GM23338 (cell line): ENCODE measurements around the gene CWC15. TPM values are rescaled to one million over a fixed set of nuclear protein-coding genes. Genes with fewer than 3 reads are reported as not detected.

ENCODE experiments used
- ATAC-seq: fragments of 200-7000 bp; cut with Tn5 transposase; 3 replicates; pipeline ENCODE4 v1.9.1; 2020
- DNase-seq: peaks from one replicate; pipeline ENCODE4 v3.0.0-alpha.2; 2015; ENCODE audit warnings: low spot score
- H2AFZ ChIP-seq: fragments of 200-600 bp; sonication (generic); 2 replicates; pipeline ENCODE4 v1.8.0; 2016; ENCODE audit warnings: antibody characterized with exemption, mild to moderate bottlenecking, moderate library complexity
- H3F3A ChIP-seq: fragments of 200-600 bp; sonication (generic); replicated peaks from 2 replicates; pipeline ENCODE4 v1.8.0; 2017; ENCODE audit warnings: antibody characterized with exemption, mixed run types, low read depth
- H3K27ac ChIP-seq: fragments of 200-600 bp; sonication (generic); 2 replicates; pipeline ENCODE4 v1.6.1; 2016; ENCODE audit warnings: low read depth
- H3K27me3 ChIP-seq: fragments of 200-600 bp; sonication (generic); 2 replicates; pipeline ENCODE4 v1.8.0; 2016; ENCODE audit warnings: mild to moderate bottlenecking, mixed run types, moderate library complexity; ENCODE audit not compliant: insufficient read depth
- H3K36me3 ChIP-seq: fragments of 200-600 bp; sonication (generic); 2 replicates; pipeline ENCODE4 v1.8.0; 2016; ENCODE audit warnings: mild to moderate bottlenecking; ENCODE audit not compliant: insufficient read depth
- H3K4me1 ChIP-seq: fragments of 200-600 bp; sonication (generic); 2 replicates; pipeline ENCODE4 v1.8.0; 2016; ENCODE audit warnings: mild to moderate bottlenecking, moderate library complexity; ENCODE audit not compliant: insufficient read depth
- H3K4me2 ChIP-seq: fragments of 200-600 bp; sonication (generic); 2 replicates; pipeline ENCODE4 v1.7.1; 2017; ENCODE audit warnings: mixed run types
- H3K4me3 ChIP-seq: fragments of 200-600 bp; sonication (generic); 2 replicates; pipeline ENCODE4 v1.6.1; 2016; ENCODE audit warnings: mixed run types
- H3K79me2 ChIP-seq: fragments of 200-600 bp; sonication (generic); replicated peaks from 2 replicates; pipeline ENCODE4 v1.8.0; 2017; ENCODE audit warnings: mild to moderate bottlenecking; ENCODE audit not compliant: insufficient read depth
- H3K9me2 ChIP-seq: fragments of 200-600 bp; sonication (generic); 2 replicates; pipeline ENCODE4 v1.8.0; 2017; ENCODE audit not compliant: insufficient read depth
- H4K20me1 ChIP-seq: fragments of 200-600 bp; sonication (generic); replicated peaks from 2 replicates; pipeline ENCODE4 v1.8.0; 2017; ENCODE audit warnings: mild to moderate bottlenecking; ENCODE audit not compliant: insufficient read depth
- H3K27ac Mint-ChIP-seq: 2 replicates; pipeline ENCODE4 v1.8.0; 2020; ENCODE audit warnings: inconsistent platforms, mild to moderate bottlenecking, moderate library complexity, mixed read lengths
- H3K27me3 Mint-ChIP-seq: 3 replicates; pipeline ENCODE4 v1.8.0; 2022; ENCODE audit warnings: low read depth, mild to moderate bottlenecking, moderate library complexity, mixed read lengths, inconsistent platforms; ENCODE audit not compliant: insufficient read depth, poor library complexity
- H3K36me3 Mint-ChIP-seq: 3 replicates; pipeline ENCODE4 v1.8.0; 2021; ENCODE audit warnings: low read depth, mild to moderate bottlenecking, inconsistent platforms, moderate library complexity, mixed read lengths
- H3K4me1 Mint-ChIP-seq: 3 replicates; pipeline ENCODE4 v1.8.0; 2020; ENCODE audit warnings: mild to moderate bottlenecking, inconsistent platforms, mixed read lengths
- H3K4me3 Mint-ChIP-seq: 3 replicates; pipeline ENCODE4 v1.8.0; 2021; ENCODE audit warnings: moderate library complexity, mild to moderate bottlenecking, inconsistent platforms, mixed read lengths
- H3K9me3 Mint-ChIP-seq: 3 replicates; pipeline ENCODE4 v1.8.0; 2020; ENCODE audit warnings: moderate library complexity, mild to moderate bottlenecking, inconsistent platforms, mixed read lengths
- CREB1 ChIP-seq: fragments of 250-450 bp; sonication (Bioruptor Pico); IDR thresholded peaks from 2 replicates; pipeline ENCODE4 v1.5.0; 2020; ENCODE audit warnings: low read depth, mild to moderate bottlenecking, moderate library complexity
- EZH2 ChIP-seq: fragments of 200-600 bp; sonication (generic); IDR thresholded peaks from one replicate; pipeline ENCODE4 v1.8.0; 2017; ENCODE audit warnings: antibody characterized with exemption, mild to moderate bottlenecking, low read depth; ENCODE audit not compliant: unreplicated experiment
- EZH2phosphoT487 ChIP-seq: fragments of 200-600 bp; sonication (generic); IDR thresholded peaks from one replicate; pipeline ENCODE4 v1.8.1; 2018; ENCODE audit warnings: antibody characterized with exemption; ENCODE audit not compliant: unreplicated experiment
- JUNB ChIP-seq: IDR thresholded peaks from one replicate; pipeline ENCODE4 v1.6.1; 2016; ENCODE audit warnings: antibody characterized with exemption; ENCODE audit not compliant: unreplicated experiment
- NANOG ChIP-seq: IDR thresholded peaks from 2 replicates; pipeline ENCODE4 v1.6.1; 2016; ENCODE audit warnings: antibody characterized with exemption, borderline replicate concordance
- POLR2AphosphoS5 ChIP-seq: IDR thresholded peaks from 2 replicates; pipeline ENCODE4 v1.6.1; 2016; ENCODE audit warnings: antibody characterized with exemption, low read depth
- STAT1 ChIP-seq: IDR thresholded peaks from one replicate; pipeline ENCODE4 v1.6.1; 2016; ENCODE audit warnings: antibody characterized with exemption; ENCODE audit not compliant: unreplicated experiment
- ZNF114 ChIP-seq: fragments of 250-450 bp; sonication (Bioruptor Pico); IDR thresholded peaks from 2 replicates; pipeline ENCODE4 v1.5.0; 2020; ENCODE audit warnings: mild to moderate bottlenecking, moderate library complexity
- ZNF331 ChIP-seq: fragments of 250-450 bp; sonication (Bioruptor Pico); IDR thresholded peaks from 2 replicates; pipeline ENCODE4 v1.5.0; 2020; ENCODE audit warnings: low read depth, mild to moderate bottlenecking, moderate library complexity
- polyA plus RNA-seq: library from polyadenylated mRNA; unstranded; fragments of >200 nt; fragmentation: Nextera tagmentation; extraction: Ambion mirVana; gene quantifications from 2 replicates; pipeline ENCODE4 v1.2.1, GENCODE V29; 2016
- total RNA-seq: library from RNA; depleted of rRNA; stranded (reverse); fragments of >200 nt; shearing (Covaris generic); gene quantifications from 2 replicates; pipeline ENCODE4 v1.2.3, GENCODE V29; 2014
- TF ChIP-seq, protein P1 (sequence below): fragments of 250-450 bp; sonication (Bioruptor Pico); IDR thresholded peaks from 2 replicates; pipeline ENCODE4 v1.5.0; 2020; ENCODE audit warnings: mild to moderate bottlenecking, moderate library complexity
- TF ChIP-seq, protein P2 (sequence below): IDR thresholded peaks from 2 replicates; pipeline ENCODE4 v1.6.1; 2016; ENCODE audit warnings: antibody characterized with exemption
- TF ChIP-seq, protein P3 (sequence below), 2 experiments: fragments of 200-600 bp in 1 of 2; sonication (generic) in 1 of 2; conservative IDR thresholded peaks; 2 replicates each; pipeline versions ENCODE4 v1.5.1 to v1.6.1; 2016 to 2017; ENCODE audit warnings: antibody characterized with exemption in 2 of 2, low read depth in 2 of 2, mild to moderate bottlenecking in 2 of 2, moderate library complexity in 1 of 2
- TF ChIP-seq, protein P4 (sequence below): IDR thresholded peaks from one replicate; pipeline ENCODE4 v1.6.1; 2018; ENCODE audit warnings: antibody characterized with exemption; ENCODE audit not compliant: unreplicated experiment

The CWC15 gene
- total and polyA plus RNA-seq, 2 experiments from 2014 or later: 31.9 to 168 TPM

DNA sequence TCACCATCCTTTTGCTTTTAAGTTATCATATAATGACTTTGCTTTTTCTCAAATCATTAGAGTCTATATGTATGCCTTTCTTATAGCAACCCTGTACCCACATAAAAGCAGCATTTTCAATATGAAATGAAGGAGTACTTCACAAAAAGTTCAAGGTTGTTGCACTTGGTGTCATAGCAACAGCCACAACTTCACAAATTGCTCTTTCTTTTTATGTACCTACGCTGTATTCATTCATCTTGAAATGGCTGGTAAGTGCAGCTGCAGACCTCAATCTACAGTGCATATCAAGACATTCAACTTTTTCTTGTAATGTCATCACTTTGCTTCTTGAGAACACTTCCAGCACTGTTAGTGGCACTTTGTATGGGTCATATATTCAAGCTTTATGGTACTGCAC is 18.6 kb downstream of the CWC15 start:
- Histone ChIP-seq H4K20me1 (no peaks in the 10 kb centered on the region; the same call in 1 of the 2 replicates), H3K36me3 (no peaks in the 10 kb centered on the region), H3K4me1 (no peaks in the 10 kb centered on the region), H3K4me2 (no peak overlapping the region), H3K27me3 (no peaks in the 10 kb centered on the region), H3K79me2 (no peaks in the 10 kb centered on the region), H2AFZ (no peak overlapping the region), H3F3A (no peaks in the 10 kb centered on the region), H3K9me2 (no peaks in the 10 kb centered on the region), H3K4me3 (no peak overlapping the region), H3K27ac (no peak overlapping the region)
- Mint-ChIP-seq H3K27ac (no peak overlapping the region), H3K27me3 (no peaks in the 10 kb centered on the region), H3K9me3 (peaks cover 3% of the 10 kb centered on the region; the same call in 1 of the 3 replicates), H3K4me3 (no peak overlapping the region), H3K36me3 (no peaks in the 10 kb centered on the region), H3K4me1 (no peaks in the 10 kb centered on the region)
- no peak for TF ChIP-seq CREB1 (CRISPR knock-in tag)
- no peak for TF ChIP-seq EZH2
- no peak for TF ChIP-seq NANOG
- TF ChIP-seq, protein P1, sequence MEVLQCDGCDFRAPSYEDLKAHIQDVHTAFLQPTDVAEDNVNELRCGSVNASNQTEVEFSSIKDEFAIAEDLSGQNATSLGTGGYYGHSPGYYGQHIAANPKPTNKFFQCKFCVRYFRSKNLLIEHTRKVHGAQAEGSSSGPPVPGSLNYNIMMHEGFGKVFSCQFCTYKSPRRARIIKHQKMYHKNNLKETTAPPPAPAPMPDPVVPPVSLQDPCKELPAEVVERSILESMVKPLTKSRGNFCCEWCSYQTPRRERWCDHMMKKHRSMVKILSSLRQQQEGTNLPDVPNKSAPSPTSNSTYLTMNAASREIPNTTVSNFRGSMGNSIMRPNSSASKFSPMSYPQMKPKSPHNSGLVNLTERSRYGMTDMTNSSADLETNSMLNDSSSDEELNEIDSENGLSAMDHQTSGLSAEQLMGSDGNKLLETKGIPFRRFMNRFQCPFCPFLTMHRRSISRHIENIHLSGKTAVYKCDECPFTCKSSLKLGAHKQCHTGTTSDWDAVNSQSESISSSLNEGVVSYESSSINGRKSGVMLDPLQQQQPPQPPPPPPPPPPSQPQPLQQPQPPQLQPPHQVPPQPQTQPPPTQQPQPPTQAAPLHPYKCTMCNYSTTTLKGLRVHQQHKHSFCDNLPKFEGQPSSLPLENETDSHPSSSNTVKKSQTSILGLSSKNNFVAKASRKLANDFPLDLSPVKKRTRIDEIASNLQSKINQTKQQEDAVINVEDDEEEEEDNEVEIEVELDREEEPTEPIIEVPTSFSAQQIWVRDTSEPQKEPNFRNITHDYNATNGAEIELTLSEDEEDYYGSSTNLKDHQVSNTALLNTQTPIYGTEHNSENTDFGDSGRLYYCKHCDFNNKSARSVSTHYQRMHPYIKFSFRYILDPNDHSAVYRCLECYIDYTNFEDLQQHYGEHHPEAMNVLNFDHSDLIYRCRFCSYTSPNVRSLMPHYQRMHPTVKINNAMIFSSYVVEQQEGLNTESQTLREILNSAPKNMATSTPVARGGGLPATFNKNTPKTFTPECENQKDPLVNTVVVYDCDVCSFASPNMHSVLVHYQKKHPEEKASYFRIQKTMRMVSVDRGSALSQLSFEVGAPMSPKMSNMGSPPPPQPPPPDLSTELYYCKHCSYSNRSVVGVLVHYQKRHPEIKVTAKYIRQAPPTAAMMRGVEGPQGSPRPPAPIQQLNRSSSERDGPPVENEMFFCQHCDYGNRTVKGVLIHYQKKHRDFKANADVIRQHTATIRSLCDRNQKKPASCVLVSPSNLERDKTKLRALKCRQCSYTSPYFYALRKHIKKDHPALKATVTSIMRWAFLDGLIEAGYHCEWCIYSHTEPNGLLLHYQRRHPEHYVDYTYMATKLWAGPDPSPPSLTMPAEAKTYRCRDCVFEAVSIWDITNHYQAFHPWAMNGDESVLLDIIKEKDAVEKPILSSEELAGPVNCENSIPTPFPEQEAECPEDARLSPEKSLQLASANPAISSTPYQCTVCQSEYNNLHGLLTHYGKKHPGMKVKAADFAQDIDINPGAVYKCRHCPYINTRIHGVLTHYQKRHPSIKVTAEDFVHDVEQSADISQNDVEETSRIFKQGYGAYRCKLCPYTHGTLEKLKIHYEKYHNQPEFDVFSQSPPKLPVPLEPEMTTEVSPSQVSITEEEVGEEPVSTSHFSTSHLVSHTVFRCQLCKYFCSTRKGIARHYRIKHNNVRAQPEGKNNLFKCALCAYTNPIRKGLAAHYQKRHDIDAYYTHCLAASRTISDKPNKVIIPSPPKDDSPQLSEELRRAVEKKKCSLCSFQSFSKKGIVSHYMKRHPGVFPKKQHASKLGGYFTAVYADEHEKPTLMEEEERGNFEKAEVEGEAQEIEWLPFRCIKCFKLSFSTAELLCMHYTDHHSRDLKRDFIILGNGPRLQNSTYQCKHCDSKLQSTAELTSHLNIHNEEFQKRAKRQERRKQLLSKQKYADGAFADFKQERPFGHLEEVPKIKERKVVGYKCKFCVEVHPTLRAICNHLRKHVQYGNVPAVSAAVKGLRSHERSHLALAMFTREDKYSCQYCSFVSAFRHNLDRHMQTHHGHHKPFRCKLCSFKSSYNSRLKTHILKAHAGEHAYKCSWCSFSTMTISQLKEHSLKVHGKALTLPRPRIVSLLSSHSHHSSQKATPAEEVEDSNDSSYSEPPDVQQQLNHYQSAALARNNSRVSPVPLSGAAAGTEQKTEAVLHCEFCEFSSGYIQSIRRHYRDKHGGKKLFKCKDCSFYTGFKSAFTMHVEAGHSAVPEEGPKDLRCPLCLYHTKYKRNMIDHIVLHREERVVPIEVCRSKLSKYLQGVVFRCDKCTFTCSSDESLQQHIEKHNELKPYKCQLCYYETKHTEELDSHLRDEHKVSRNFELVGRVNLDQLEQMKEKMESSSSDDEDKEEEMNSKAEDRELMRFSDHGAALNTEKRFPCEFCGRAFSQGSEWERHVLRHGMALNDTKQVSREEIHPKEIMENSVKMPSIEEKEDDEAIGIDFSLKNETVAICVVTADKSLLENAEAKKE: no peak
- TF ChIP-seq ZNF331 (CRISPR knock-in tag): no peak
- TF ChIP-seq, protein P2, sequence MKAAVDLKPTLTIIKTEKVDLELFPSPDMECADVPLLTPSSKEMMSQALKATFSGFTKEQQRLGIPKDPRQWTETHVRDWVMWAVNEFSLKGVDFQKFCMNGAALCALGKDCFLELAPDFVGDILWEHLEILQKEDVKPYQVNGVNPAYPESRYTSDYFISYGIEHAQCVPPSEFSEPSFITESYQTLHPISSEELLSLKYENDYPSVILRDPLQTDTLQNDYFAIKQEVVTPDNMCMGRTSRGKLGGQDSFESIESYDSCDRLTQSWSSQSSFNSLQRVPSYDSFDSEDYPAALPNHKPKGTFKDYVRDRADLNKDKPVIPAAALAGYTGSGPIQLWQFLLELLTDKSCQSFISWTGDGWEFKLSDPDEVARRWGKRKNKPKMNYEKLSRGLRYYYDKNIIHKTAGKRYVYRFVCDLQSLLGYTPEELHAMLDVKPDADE: no peak
- no peak for TF ChIP-seq JUNB
- TF ChIP-seq, protein P3, sequence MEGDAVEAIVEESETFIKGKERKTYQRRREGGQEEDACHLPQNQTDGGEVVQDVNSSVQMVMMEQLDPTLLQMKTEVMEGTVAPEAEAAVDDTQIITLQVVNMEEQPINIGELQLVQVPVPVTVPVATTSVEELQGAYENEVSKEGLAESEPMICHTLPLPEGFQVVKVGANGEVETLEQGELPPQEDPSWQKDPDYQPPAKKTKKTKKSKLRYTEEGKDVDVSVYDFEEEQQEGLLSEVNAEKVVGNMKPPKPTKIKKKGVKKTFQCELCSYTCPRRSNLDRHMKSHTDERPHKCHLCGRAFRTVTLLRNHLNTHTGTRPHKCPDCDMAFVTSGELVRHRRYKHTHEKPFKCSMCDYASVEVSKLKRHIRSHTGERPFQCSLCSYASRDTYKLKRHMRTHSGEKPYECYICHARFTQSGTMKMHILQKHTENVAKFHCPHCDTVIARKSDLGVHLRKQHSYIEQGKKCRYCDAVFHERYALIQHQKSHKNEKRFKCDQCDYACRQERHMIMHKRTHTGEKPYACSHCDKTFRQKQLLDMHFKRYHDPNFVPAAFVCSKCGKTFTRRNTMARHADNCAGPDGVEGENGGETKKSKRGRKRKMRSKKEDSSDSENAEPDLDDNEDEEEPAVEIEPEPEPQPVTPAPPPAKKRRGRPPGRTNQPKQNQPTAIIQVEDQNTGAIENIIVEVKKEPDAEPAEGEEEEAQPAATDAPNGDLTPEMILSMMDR (conservative IDR thresholded peaks at IDR 0.05; ENCODE audit: low read depth in 2 of 2): no peak
- TF ChIP-seq ZNF114: no peak
- TF ChIP-seq, protein P4, sequence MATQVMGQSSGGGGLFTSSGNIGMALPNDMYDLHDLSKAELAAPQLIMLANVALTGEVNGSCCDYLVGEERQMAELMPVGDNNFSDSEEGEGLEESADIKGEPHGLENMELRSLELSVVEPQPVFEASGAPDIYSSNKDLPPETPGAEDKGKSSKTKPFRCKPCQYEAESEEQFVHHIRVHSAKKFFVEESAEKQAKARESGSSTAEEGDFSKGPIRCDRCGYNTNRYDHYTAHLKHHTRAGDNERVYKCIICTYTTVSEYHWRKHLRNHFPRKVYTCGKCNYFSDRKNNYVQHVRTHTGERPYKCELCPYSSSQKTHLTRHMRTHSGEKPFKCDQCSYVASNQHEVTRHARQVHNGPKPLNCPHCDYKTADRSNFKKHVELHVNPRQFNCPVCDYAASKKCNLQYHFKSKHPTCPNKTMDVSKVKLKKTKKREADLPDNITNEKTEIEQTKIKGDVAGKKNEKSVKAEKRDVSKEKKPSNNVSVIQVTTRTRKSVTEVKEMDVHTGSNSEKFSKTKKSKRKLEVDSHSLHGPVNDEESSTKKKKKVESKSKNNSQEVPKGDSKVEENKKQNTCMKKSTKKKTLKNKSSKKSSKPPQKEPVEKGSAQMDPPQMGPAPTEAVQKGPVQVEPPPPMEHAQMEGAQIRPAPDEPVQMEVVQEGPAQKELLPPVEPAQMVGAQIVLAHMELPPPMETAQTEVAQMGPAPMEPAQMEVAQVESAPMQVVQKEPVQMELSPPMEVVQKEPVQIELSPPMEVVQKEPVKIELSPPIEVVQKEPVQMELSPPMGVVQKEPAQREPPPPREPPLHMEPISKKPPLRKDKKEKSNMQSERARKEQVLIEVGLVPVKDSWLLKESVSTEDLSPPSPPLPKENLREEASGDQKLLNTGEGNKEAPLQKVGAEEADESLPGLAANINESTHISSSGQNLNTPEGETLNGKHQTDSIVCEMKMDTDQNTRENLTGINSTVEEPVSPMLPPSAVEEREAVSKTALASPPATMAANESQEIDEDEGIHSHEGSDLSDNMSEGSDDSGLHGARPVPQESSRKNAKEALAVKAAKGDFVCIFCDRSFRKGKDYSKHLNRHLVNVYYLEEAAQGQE: no peak
- no peak for TF ChIP-seq POLR2AphosphoS5
- no peak for TF ChIP-seq EZH2phosphoT487
- TF ChIP-seq STAT1: no peak
- DNase-seq (no peak), ATAC-seq (no peak)
